ENCODE measurements around the gene STON1.

Gene STON1

DNA sequence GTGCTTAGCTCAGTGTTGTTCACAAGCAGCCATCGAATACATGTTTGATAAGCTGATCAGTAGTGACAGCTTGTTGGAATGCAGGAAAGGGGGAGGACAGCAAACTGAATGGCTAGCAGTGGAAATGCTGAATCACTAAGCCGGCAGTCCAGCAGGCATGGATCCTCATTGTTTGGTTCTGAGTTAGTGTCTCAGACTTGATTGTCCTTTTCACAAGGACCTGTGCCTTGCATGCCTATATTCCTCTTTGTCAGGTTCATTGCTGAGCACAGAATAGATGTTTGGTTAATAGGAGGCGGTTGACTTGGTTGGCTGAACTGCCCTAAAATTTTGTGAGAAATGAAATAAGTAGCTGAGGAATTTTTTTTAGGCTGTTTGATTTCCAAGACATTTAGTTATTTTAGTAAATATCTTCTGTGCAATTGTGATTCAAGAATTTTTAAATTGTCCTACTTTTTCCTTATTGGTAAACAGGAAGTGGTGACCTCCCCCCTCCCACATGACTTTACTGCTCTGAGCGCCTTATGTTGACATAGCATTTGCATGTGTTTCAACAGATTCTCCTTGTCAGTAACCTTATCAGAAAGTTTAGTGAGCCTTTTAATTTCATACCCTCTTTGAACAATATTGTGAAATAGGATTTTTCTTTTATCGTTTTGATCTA lies 21.4 kb upstream of the STON1 start (continued):
- TF ChIP-seq, protein P1, sequence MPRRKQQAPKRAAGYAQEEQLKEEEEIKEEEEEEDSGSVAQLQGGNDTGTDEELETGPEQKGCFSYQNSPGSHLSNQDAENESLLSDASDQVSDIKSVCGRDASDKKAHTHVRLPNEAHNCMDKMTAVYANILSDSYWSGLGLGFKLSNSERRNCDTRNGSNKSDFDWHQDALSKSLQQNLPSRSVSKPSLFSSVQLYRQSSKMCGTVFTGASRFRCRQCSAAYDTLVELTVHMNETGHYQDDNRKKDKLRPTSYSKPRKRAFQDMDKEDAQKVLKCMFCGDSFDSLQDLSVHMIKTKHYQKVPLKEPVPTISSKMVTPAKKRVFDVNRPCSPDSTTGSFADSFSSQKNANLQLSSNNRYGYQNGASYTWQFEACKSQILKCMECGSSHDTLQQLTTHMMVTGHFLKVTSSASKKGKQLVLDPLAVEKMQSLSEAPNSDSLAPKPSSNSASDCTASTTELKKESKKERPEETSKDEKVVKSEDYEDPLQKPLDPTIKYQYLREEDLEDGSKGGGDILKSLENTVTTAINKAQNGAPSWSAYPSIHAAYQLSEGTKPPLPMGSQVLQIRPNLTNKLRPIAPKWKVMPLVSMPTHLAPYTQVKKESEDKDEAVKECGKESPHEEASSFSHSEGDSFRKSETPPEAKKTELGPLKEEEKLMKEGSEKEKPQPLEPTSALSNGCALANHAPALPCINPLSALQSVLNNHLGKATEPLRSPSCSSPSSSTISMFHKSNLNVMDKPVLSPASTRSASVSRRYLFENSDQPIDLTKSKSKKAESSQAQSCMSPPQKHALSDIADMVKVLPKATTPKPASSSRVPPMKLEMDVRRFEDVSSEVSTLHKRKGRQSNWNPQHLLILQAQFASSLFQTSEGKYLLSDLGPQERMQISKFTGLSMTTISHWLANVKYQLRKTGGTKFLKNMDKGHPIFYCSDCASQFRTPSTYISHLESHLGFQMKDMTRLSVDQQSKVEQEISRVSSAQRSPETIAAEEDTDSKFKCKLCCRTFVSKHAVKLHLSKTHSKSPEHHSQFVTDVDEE (CRISPR knock-in tag; IDR thresholded peaks at IDR 0.05): no peak

GRCh38 chr2:48510329-48510728 lies 19.6 kb upstream of the STON1 start:
- TF ChIP-seq BACH2 (CRISPR knock-in tag; IDR thresholded peaks at IDR 0.05; ENCODE audit: borderline replicate concordance) (no peak), ARNTL (CRISPR knock-in tag; IDR thresholded peaks at IDR 0.05; ENCODE audit: borderline replicate concordance, low read depth) (no peak), PPARA (CRISPR knock-in tag; IDR thresholded peaks at IDR 0.05; ENCODE audit: borderline replicate concordance) (no peak), SNAI2 (CRISPR knock-in tag; IDR thresholded peaks at IDR 0.05) (peak; percentile 46; the same call in 1 of the 2 replicates)
- TF ChIP-seq, protein P2, sequence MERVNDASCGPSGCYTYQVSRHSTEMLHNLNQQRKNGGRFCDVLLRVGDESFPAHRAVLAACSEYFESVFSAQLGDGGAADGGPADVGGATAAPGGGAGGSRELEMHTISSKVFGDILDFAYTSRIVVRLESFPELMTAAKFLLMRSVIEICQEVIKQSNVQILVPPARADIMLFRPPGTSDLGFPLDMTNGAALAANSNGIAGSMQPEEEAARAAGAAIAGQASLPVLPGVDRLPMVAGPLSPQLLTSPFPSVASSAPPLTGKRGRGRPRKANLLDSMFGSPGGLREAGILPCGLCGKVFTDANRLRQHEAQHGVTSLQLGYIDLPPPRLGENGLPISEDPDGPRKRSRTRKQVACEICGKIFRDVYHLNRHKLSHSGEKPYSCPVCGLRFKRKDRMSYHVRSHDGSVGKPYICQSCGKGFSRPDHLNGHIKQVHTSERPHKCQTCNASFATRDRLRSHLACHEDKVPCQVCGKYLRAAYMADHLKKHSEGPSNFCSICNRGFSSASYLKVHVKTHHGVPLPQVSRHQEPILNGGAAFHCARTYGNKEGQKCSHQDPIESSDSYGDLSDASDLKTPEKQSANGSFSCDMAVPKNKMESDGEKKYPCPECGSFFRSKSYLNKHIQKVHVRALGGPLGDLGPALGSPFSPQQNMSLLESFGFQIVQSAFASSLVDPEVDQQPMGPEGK (CRISPR knock-in tag; IDR thresholded peaks at IDR 0.05; ENCODE audit: borderline replicate concordance): no peak
- peak; percentile 81 for ATAC-seq

GRCh38 chr2:48511849-48512470 lies 18.0 kb upstream of the STON1 start:
- no peak for TF ChIP-seq ZNF8 (CRISPR knock-in tag; IDR thresholded peaks at IDR 0.05)
- no peak for TF ChIP-seq CSDC2 (CRISPR knock-in tag; IDR thresholded peaks at IDR 0.05)
- no peak for ATAC-seq

DNA sequence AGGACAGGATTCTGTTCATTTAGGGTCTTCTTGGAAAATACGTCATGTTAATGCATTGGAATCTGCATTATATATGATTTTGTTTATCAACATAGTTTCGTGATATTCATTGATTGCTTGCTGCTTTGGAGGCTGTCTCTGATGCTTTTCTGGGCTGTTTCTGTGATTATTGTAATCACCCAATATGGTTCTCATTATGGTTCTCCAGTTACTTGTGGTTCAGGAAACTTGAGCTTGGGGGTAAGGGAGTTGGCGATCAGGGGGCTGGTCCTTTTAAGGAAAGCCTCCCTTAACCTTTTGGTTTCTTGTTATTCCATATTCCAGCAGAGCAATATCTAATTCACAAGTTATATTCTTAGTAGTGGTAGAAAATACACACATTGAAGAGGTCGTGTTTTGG lies 17.4 kb upstream of the STON1 start:
- TF ChIP-seq SNAI2 (CRISPR knock-in tag; IDR thresholded peaks at IDR 0.05) (no peak), CSDC2 (CRISPR knock-in tag; IDR thresholded peaks at IDR 0.05) (no peak), ZNF70 (CRISPR knock-in tag; IDR thresholded peaks at IDR 0.05) (no peak), PPARA (CRISPR knock-in tag; IDR thresholded peaks at IDR 0.05; ENCODE audit: borderline replicate concordance) (no peak), ISL1 (CRISPR knock-in tag; IDR thresholded peaks at IDR 0.05) (no peak), ESRRG (CRISPR knock-in tag; IDR thresholded peaks at IDR 0.05) (no peak), ZC3H10 (CRISPR knock-in tag; IDR thresholded peaks at IDR 0.05) (no peak), OSR1 (CRISPR knock-in tag; IDR thresholded peaks at IDR 0.05) (no peak), TCF4 (CRISPR knock-in tag; IDR thresholded peaks at IDR 0.05; ENCODE audit: borderline replicate concordance) (no peak), RARB (CRISPR knock-in tag; IDR thresholded peaks at IDR 0.05) (no peak)
- TF ChIP-seq, protein P2 (CRISPR knock-in tag; IDR thresholded peaks at IDR 0.05; ENCODE audit: borderline replicate concordance): no peak
- TF ChIP-seq, protein P3, sequence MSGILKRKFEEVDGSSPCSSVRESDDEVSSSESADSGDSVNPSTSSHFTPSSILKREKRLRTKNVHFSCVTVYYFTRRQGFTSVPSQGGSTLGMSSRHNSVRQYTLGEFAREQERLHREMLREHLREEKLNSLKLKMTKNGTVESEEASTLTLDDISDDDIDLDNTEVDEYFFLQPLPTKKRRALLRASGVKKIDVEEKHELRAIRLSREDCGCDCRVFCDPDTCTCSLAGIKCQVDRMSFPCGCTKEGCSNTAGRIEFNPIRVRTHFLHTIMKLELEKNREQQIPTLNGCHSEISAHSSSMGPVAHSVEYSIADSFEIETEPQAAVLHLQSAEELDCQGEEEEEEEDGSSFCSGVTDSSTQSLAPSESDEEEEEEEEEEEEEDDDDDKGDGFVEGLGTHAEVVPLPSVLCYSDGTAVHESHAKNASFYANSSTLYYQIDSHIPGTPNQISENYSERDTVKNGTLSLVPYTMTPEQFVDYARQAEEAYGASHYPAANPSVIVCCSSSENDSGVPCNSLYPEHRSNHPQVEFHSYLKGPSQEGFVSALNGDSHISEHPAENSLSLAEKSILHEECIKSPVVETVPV (CRISPR knock-in tag; IDR thresholded peaks at IDR 0.05): no peak
- no peak for ATAC-seq

DNA sequence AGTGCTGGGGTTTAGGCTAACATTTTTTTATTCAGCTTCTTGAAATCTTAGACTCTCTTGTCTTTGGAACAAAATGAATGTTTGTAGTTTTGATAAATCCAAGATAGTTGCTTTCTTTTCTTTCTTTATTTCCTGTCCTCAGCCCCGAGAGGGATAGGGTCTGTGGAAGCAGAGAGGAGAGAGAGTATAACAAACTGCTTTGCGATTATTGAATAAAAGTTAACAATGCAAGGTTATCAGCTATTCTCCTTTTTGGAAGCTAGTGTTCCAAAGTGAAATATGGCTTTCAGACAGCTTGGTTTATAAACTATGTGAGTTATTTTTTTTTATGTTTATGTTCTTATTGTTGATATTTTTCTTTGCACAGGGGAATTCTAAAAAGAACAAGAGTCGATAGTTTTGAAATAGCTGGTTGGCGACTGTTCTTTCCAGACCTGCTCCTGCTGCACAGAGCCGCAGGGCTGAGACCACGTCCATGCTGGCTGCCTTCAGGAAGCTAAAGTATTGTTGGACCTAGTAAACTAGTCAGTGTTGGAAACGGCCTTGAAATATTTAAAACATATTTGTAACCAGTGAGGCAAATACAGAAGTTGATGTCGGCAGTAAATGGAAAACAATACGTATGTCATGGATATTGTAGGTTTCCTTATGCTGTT lies 15.5 kb upstream of the STON1 start:
- TF ChIP-seq RARB (CRISPR knock-in tag; IDR thresholded peaks at IDR 0.05): no peak
- ATAC-seq: no peak

Data from SK-N-SH treated with all-trans-retinoic acid at 6 μM for 48 hours (cell line).